Lower leg skin (tissue), 4 donors: Measurements from ENCODE around the gene KANK4. TPM values are rescaled to one million over a fixed set of nuclear protein-coding genes. Genes with fewer than 3 reads are reported as not detected.

Source experiments
- DNase-seq, 2 donors: peaks; one replicate each; pipeline ENCODE4 v3.0.0-alpha.2; 2019; ENCODE audit warnings: low spot score in 2 of 2
- H3K4me3 ChIP-seq: fragments of 200-600 bp; sonication (generic); 2 replicates; pipeline ENCODE4 v1.5.1; 2017; ENCODE audit warnings: mild to moderate bottlenecking, low read depth; ENCODE audit not compliant: poor library complexity, severe bottlenecking
- CTCF ChIP-seq, 3 donors: fragments of 450-650 bp; IDR thresholded peaks; one replicate each; pipeline ENCODE4 v1.5.1; 2016; ENCODE audit warnings: antibody characterized with exemption in 3 of 3, mild to moderate bottlenecking in 3 of 3, moderate library complexity in 2 of 3
- POLR2A ChIP-seq, 2 donors: fragments of 450-650 bp; IDR thresholded peaks; one replicate each; pipeline ENCODE4 v1.6.1; 2016 to 2017; ENCODE audit warnings: antibody characterized with exemption in 2 of 2, mild to moderate bottlenecking in 1 of 2, moderate library complexity in 1 of 2
- WGBS, 2 donors: methylation state at CpG; one replicate each; pipeline ENCODE4 v1.1.5; 2018; 5-methylcytosine and 5-hydroxymethylcytosine counted together
- intact Hi-C: fragments of 100-400 bp; cut with DNase I; formaldehyde crosslinking; loops from one replicate; pipeline ENCODE4 v1.15.0; 2023; ENCODE audit warnings: low total_unique reads
- total RNA-seq, 4 donors: library from RNA; depleted of rRNA; stranded (reverse); fragments of >200 nt; gene quantifications; one replicate each; pipeline ENCODE4 v1.1.0, GENCODE V29; 2016

The KANK4 gene
- total RNA-seq, 4 donors from 2014 or later, result 0.21 to 1.5 (median 0.72) TPM

GRCh38 chr1:62265956-62266935 is 53.0 kb downstream of the KANK4 start:
- intact Hi-C loops, result no loop called here
- no peak overlapping the region for H3K4me3 ChIP-seq
- TF ChIP-seq POLR2A (IDR thresholded peaks at IDR 0.05), result no peak
- TF ChIP-seq CTCF (IDR thresholded peaks at IDR 0.05), result no peak

GRCh38 chr1:62263814-62264353 is 55.4 kb downstream of the KANK4 start:
- H3K4me3 ChIP-seq, result no peak overlapping the region
- intact Hi-C loops, result no loop called here
- TF ChIP-seq CTCF (IDR thresholded peaks at IDR 0.05) (no peak), POLR2A (IDR thresholded peaks at IDR 0.05) (no peak)
- WGBS, 2 donors, result 86 to 92% methylated on average over 13 of the region's 13 CpGs
- DNase-seq, result no peak

More at GRCh38 chr1:62265956-62266935, 53.0 kb downstream of the KANK4 start:
- no peak for DNase-seq
- WGBS, 2 donors, result 75 to 87% methylated on average over 9 of the region's 9 CpGs

GRCh38 chr1:62263006-62263813 is 56.0 kb downstream of the KANK4 start:
- intact Hi-C loops, result no loop called here
- DNase-seq, result no peak
- 70 to 80% methylated on average over 19 of the region's 19 CpGs for WGBS, 2 donors
- H3K4me3 ChIP-seq, result no peak overlapping the region
- TF ChIP-seq POLR2A (IDR thresholded peaks at IDR 0.05) (no peak), CTCF (IDR thresholded peaks at IDR 0.05) (no peak)

- WGBS, 2 donors, result 83 to 91% methylated on average over 3 of the region's 3 CpGs
- intact Hi-C loops, result no loop called here
- DNase-seq, result no peak
- H3K4me3 ChIP-seq, result no peak overlapping the region
- TF ChIP-seq CTCF (IDR thresholded peaks at IDR 0.05) (no peak), POLR2A (IDR thresholded peaks at IDR 0.05) (no peak)
These were observed 58.5 kb downstream of the KANK4 start for GRCh38 chr1:62260688-62261087.

- intact Hi-C loops, result no loop called here
- 97% methylated on average over 4 of the region's 4 CpGs for WGBS, 2 donors
- DNase-seq, result no peak
- TF ChIP-seq CTCF (IDR thresholded peaks at IDR 0.05), result no peak
- no peak for TF ChIP-seq POLR2A (IDR thresholded peaks at IDR 0.05)
- no peak overlapping the region for H3K4me3 ChIP-seq
These were observed 59.7 kb downstream of the KANK4 start for GRCh38 chr1:62259551-62259950.
